IMR-90 (cell line): ENCODE data around the gene BCLAF1. TPM values are rescaled to one million over a fixed set of nuclear protein-coding genes. Genes with fewer than 3 reads are reported as not detected.

Experiments used
- ATAC-seq: fragments of 200-7000 bp; cut with Tn5 transposase; 2 replicates; pipeline ENCODE4 v1.9.1; 2020; ENCODE audit warnings: low read depth, mild to moderate bottlenecking, moderate library complexity
- BruUV-seq: library from RNA; stranded (reverse); fragments of 400-500 nt; replicated peaks from 2 replicates; lab custom pipeline; 2021; lab: Mats Ljungman, UMichigan
- CTCF ChIA-PET: fragments of 300-600 bp; formaldehyde crosslinking; extraction: SDS; loops from one replicate; lab custom pipeline; 2021; ENCODE audit warnings: antibody characterized with exemption; lab: Yijun Ruan, JAX
- POLR2A ChIA-PET: fragments of 300-600 bp; sonication (Branson Sonifier 250); formaldehyde crosslinking; loops from one replicate; lab custom pipeline; 2022; ENCODE audit warnings: antibody characterized with exemption; ENCODE audit not compliant: unreplicated experiment; lab: Charles Lee
- DNase-seq: peaks from one replicate; pipeline ENCODE4 v3.0.0; 2013
- H2AFZ ChIP-seq: replicated peaks from 2 replicates; pipeline ENCODE3; 2013; ENCODE audit warnings: low read length, mild to moderate bottlenecking; ENCODE audit not compliant: poor library complexity
- H2AK5ac ChIP-seq: 2 replicates; pipeline ENCODE4 v1.6.1; 2013; ENCODE audit warnings: low read depth, low read length, inconsistent platforms
- H2AK9ac ChIP-seq: replicated peaks from 2 replicates; pipeline ENCODE3; 2013; ENCODE audit warnings: mild to moderate bottlenecking, low read depth, low read length, moderate library complexity; ENCODE audit not compliant: poor library complexity
- H2BK120ac ChIP-seq: 2 replicates; pipeline ENCODE4 v1.6.1; 2013; ENCODE audit warnings: low read depth, low read length, inconsistent platforms
- H2BK15ac ChIP-seq: 3 replicates; pipeline ENCODE4 v1.6.1; 2013; ENCODE audit warnings: low read depth, low read length, inconsistent platforms
- H2BK20ac ChIP-seq: 2 replicates; pipeline ENCODE4 v1.6.1; 2013; ENCODE audit warnings: low read depth, mild to moderate bottlenecking, inconsistent platforms, low read length, moderate library complexity
- H2BK5ac ChIP-seq: 2 replicates; pipeline ENCODE4 v1.6.1; 2013; ENCODE audit warnings: mild to moderate bottlenecking, low read depth, low read length, inconsistent platforms; ENCODE audit not compliant: poor library complexity, severe bottlenecking
- H3K14ac ChIP-seq: replicated peaks from 2 replicates; pipeline ENCODE4 v1.6.1; 2013; ENCODE audit warnings: low read depth, low read length, inconsistent platforms
- H3K18ac ChIP-seq: 2 replicates; pipeline ENCODE4 v1.6.1; 2013; ENCODE audit warnings: low read depth, low read length, control low read depth
- H3K23ac ChIP-seq: 2 replicates; pipeline ENCODE4 v1.6.1; 2013; ENCODE audit warnings: low read depth, low read length, inconsistent platforms
- H3K27ac ChIP-seq: 2 replicates; pipeline ENCODE4 v1.5.1; 2013; ENCODE audit warnings: mild to moderate bottlenecking, control low read depth, low read length; ENCODE audit not compliant: insufficient read depth
- H3K27me3 ChIP-seq: 2 replicates; pipeline ENCODE4 v1.6.1; 2013; ENCODE audit warnings: low read length; ENCODE audit not compliant: control insufficient read depth, insufficient read depth
- H3K36me3 ChIP-seq: 2 replicates; pipeline ENCODE4 v1.6.1; 2013; ENCODE audit warnings: low read length, mixed read lengths; ENCODE audit not compliant: control insufficient read depth, insufficient read depth
- H3K4ac ChIP-seq: 2 replicates; pipeline ENCODE4 v1.6.1; 2013; ENCODE audit warnings: low read depth, low read length, inconsistent platforms
- H3K4me1 ChIP-seq: 2 replicates; pipeline ENCODE4 v1.6.1; 2013; ENCODE audit warnings: low read length, mixed read lengths; ENCODE audit not compliant: control insufficient read depth, insufficient read depth
- H3K4me2 ChIP-seq: 2 replicates; pipeline ENCODE4 v1.6.1; 2013; ENCODE audit warnings: low read depth, mild to moderate bottlenecking, control low read depth, low read length, moderate library complexity
- H3K4me3 ChIP-seq: 2 replicates; pipeline ENCODE4 v1.5.1; 2013; ENCODE audit warnings: low read depth, mild to moderate bottlenecking, control low read depth, low read length, moderate library complexity; ENCODE audit not compliant: insufficient read depth
- H3K56ac ChIP-seq: 2 replicates; pipeline ENCODE4 v1.6.1; 2013; ENCODE audit warnings: low read length, inconsistent platforms; ENCODE audit not compliant: insufficient read depth; ENCODE audit errors: extremely low read depth
- H3K79me1 ChIP-seq, 2 experiments: 2 replicates each; pipeline ENCODE4 v1.6.1; 2013; ENCODE audit warnings: low read length in 2 of 2, inconsistent platforms in 1 of 2, low read depth in 1 of 2
- H3K9ac ChIP-seq: 2 replicates; pipeline ENCODE4 v1.6.1; 2013; ENCODE audit warnings: low read depth, low read length, control low read depth
- H3K9me1 ChIP-seq: 2 replicates; pipeline ENCODE4 v1.6.1; 2013; ENCODE audit warnings: low read length, inconsistent platforms; ENCODE audit not compliant: insufficient read depth
- H3K9me3 ChIP-seq: 2 replicates; pipeline ENCODE4 v1.6.1; 2013; ENCODE audit warnings: low read length; ENCODE audit not compliant: control insufficient read depth, insufficient read depth
- H4K20me1 ChIP-seq: 2 replicates; pipeline ENCODE4 v1.6.1; 2013; ENCODE audit warnings: low read length, inconsistent platforms; ENCODE audit not compliant: insufficient read depth
- H4K5ac ChIP-seq: 2 replicates; pipeline ENCODE4 v1.6.1; 2013; ENCODE audit warnings: mild to moderate bottlenecking, low read depth, low read length, control low read depth
- H4K8ac ChIP-seq, 2 experiments: 2 replicates each; pipeline ENCODE4 v1.6.1; 2013; ENCODE audit warnings: low read depth in 2 of 2, low read length in 2 of 2, control low read depth in 1 of 2, inconsistent platforms in 1 of 2
- H4K91ac ChIP-seq: 2 replicates; pipeline ENCODE4 v1.6.1; 2013; ENCODE audit warnings: low read depth, low read length, inconsistent platforms; ENCODE audit not compliant: insufficient read depth
- CEBPB ChIP-seq: IDR thresholded peaks from 2 replicates; pipeline ENCODE4 v1.6.1; 2012; ENCODE audit warnings: low read depth, low read length, improper control_type of control experiment
- MAZ ChIP-seq: IDR thresholded peaks from 2 replicates; pipeline ENCODE4 v1.6.1; 2012; ENCODE audit warnings: low read depth, mild to moderate bottlenecking, low read length, improper control_type of control experiment, moderate library complexity, borderline replicate concordance
- POLR2A ChIP-seq: IDR thresholded peaks from 2 replicates; pipeline ENCODE4 v1.6.1; 2012; ENCODE audit warnings: mild to moderate bottlenecking, low read depth, low read length
- RAD21 ChIP-seq: IDR thresholded peaks from 2 replicates; pipeline ENCODE4 v1.6.1; 2012; ENCODE audit warnings: low read length, improper control_type of control experiment
- SMC3 ChIP-seq: fragments of 150-350 bp; IDR thresholded peaks from 2 replicates; pipeline ENCODE4 v1.6.1; 2016; ENCODE audit warnings: low read depth, mild to moderate bottlenecking, antibody characterized with exemption, low read length, moderate library complexity
- WGBS, 2 experiments: methylation state at CpG; one replicate each; pipeline versions ENCODE4 v1.1.5 to v1.1.7; 2013; ENCODE audit warnings: missing lambda C conversion rate in 2 of 2; ENCODE audit not compliant: insufficient read length in 1 of 2; ENCODE audit errors: extremely low coverage in 2 of 2; 5-methylcytosine and 5-hydroxymethylcytosine counted together
- dilution Hi-C: fragments of 300-500 bp; cut with HindIII; formaldehyde crosslinking; loops from one replicate; pipeline ENCODE4 v1.14.3; 2018; ENCODE audit warnings: low sequenced_read_pairs; ENCODE audit not compliant: unreplicated experiment
- in situ Hi-C: fragments of 300-500 bp; cut with MboI; formaldehyde crosslinking; loops from 3 replicates; pipeline ENCODE4 v1.14.3; 2019; ENCODE audit warnings: low sequenced_read_pairs, inconsistent platforms, mixed read lengths
- intact Hi-C: fragments of 100-400 bp; cut with micrococcal nuclease; formaldehyde crosslinking; loops from 2 replicates; pipeline ENCODE4 v1.10.0; 2022
- polyA plus RNA-seq, 3 experiments: library from polyadenylated mRNA; depleted of rRNA; stranded (reverse); fragments of >200 nt; gene quantifications; 2 replicates each; pipeline ENCODE4 v1.2.3, GENCODE V29; 2012; ENCODE audit warnings: low replicate concordance in 1 of 3
- total RNA-seq: library from RNA; depleted of rRNA; stranded (reverse); fragments of >200 nt; gene quantifications from 2 replicates; pipeline ENCODE4 v1.2.3, GENCODE V29; 2012
- TF ChIP-seq, protein P1 (sequence below): fragments of 150-350 bp; IDR thresholded peaks from 2 replicates; pipeline ENCODE4 v1.6.1; 2016; ENCODE audit warnings: low read depth, mild to moderate bottlenecking, low read length, moderate library complexity, borderline replicate concordance
- TF ChIP-seq, protein P2 (sequence below): conservative IDR thresholded peaks from 2 replicates; pipeline ENCODE4 v1.5.1; 2012; ENCODE audit warnings: mild to moderate bottlenecking, low read depth, low read length, improper control_type of control experiment

Gene BCLAF1
- total and polyA plus RNA-seq, 2 of the 4 experiments (the other 2 are of a cell fraction), result 34.0 to 141 TPM

DNA sequence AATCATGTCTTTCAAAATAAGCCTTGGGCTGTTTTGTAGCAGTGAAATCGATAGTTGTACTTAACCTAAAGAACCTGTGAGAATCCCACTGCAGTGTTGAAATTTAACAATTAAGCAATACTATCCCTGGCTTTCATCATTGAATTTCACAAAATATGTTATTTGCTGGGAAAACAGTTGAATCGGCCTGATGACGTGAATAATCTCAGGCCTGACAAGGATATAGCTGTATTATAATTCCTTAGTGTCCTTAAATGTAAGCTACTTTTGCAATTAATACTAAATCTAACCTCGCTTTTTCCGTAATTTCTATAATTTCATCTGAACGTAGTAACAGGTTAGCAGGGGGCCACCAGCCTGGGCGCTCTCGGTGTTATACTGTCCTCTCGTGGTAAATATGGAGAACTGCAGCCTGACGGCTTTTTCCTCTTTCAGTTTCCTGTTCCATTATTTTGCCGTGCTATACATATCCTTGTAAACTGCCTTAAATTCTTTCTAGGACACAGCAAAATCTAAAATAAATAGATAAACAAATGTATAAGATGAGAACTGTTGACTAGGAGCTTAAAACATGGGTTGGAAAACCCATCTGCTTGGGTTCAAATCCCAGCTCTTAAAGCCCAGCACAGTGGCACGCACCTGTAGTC is 63.5 kb downstream of the BCLAF1 start:
- H4K8ac ChIP-seq, result peak overlapping the region; percentile 66 to 75; a peak in 3 of 4 replicates
- peak overlapping the region; percentile 78; the same call in 1 of the 2 replicates for H2BK20ac ChIP-seq
- H3K4me3 ChIP-seq, result no peak overlapping the region
- H2BK15ac ChIP-seq, result peak overlapping the region; percentile 0; the same call in 2 of the 3 replicates
- no peaks in the 10 kb centered on the region for H3K79me1 ChIP-seq
- intact Hi-C loops (loop anchor here (1.0 to 10.0 kb wide), 9 partner anchors 187 to 774 kb away; partner anchors contain the start of gene PDE7B), in situ Hi-C loops (loop anchor here (5.0 kb wide), 1 partner anchor 689 kb away; no protein-coding TSS in a partner anchor), dilution Hi-C loops (no loop called here)
- ATAC-seq (peak; percentile 92), DNase-seq (peak; percentile 67)
- no peaks in the 10 kb centered on the region; the same call in 1 of the 2 replicates for H3K9me1 ChIP-seq
- no peak overlapping the region; the same call in 1 of the 2 replicates for H3K56ac ChIP-seq
- H2AK5ac ChIP-seq, result no peak overlapping the region
- no peak overlapping the region for H2AFZ ChIP-seq
- ChIA-PET POLR2A (no interaction called here), CTCF (interaction anchor here (0.6 to 2.5 kb wide), 37 partner anchors 11 to 1748 kb away, joined by 3 to 26 read pairs (median 3); no protein-coding TSS in a partner anchor)
- no peaks in the 10 kb centered on the region for H4K20me1 ChIP-seq
- TF ChIP-seq POLR2A, result peak; percentile 74
- TF ChIP-seq, protein P1, sequence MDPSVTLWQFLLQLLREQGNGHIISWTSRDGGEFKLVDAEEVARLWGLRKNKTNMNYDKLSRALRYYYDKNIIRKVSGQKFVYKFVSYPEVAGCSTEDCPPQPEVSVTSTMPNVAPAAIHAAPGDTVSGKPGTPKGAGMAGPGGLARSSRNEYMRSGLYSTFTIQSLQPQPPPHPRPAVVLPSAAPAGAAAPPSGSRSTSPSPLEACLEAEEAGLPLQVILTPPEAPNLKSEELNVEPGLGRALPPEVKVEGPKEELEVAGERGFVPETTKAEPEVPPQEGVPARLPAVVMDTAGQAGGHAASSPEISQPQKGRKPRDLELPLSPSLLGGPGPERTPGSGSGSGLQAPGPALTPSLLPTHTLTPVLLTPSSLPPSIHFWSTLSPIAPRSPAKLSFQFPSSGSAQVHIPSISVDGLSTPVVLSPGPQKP, result no peak
- no peak for TF ChIP-seq MAZ
- peak; percentile 100 for TF ChIP-seq RAD21
- peak; percentile 87 for TF ChIP-seq CEBPB
- TF ChIP-seq, protein P2, sequence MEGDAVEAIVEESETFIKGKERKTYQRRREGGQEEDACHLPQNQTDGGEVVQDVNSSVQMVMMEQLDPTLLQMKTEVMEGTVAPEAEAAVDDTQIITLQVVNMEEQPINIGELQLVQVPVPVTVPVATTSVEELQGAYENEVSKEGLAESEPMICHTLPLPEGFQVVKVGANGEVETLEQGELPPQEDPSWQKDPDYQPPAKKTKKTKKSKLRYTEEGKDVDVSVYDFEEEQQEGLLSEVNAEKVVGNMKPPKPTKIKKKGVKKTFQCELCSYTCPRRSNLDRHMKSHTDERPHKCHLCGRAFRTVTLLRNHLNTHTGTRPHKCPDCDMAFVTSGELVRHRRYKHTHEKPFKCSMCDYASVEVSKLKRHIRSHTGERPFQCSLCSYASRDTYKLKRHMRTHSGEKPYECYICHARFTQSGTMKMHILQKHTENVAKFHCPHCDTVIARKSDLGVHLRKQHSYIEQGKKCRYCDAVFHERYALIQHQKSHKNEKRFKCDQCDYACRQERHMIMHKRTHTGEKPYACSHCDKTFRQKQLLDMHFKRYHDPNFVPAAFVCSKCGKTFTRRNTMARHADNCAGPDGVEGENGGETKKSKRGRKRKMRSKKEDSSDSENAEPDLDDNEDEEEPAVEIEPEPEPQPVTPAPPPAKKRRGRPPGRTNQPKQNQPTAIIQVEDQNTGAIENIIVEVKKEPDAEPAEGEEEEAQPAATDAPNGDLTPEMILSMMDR, result peak; percentile 100; the same call in 1 of the 2 replicates
- TF ChIP-seq SMC3, result peak; percentile 100
- peak overlapping the region; percentile 36; the same call in 1 of the 2 replicates for H4K91ac ChIP-seq
- peak overlapping the region; percentile 9; the same call in 1 of the 2 replicates for H3K4ac ChIP-seq
- H3K9me3 ChIP-seq, result peaks cover 2% of the 10 kb centered on the region; the same call in 1 of the 2 replicates
- no peak overlapping the region for H3K14ac ChIP-seq
- no peak overlapping the region for H3K23ac ChIP-seq
- peak overlapping the region; percentile 1; the same call in 1 of the 2 replicates for H3K9ac ChIP-seq
- BruUV-seq, result no TSS peak
- H2BK120ac ChIP-seq, result peak overlapping the region; percentile 86; the same call in 1 of the 2 replicates
- H3K27me3 ChIP-seq, result no peaks in the 10 kb centered on the region
- H3K36me3 ChIP-seq, result no peaks in the 10 kb centered on the region
- H3K4me1 ChIP-seq, result peaks cover 7% of the 10 kb centered on the region
- H3K27ac ChIP-seq, result peak overlapping the region; percentile 18; the same call in 1 of the 2 replicates
- peak overlapping the region; percentile 23 for H3K18ac ChIP-seq
- H3K4me2 ChIP-seq, result peak overlapping the region; percentile 58; the same call in 1 of the 2 replicates
- no peak overlapping the region for H2AK9ac ChIP-seq
- H4K5ac ChIP-seq, result no peak overlapping the region; the same call in 1 of the 2 replicates
- WGBS, 2 experiments, result no CpG with 5 or more reads among the region's 12 CpGs
- H2BK5ac ChIP-seq, result peak overlapping the region; percentile 54
